GM18502 (cell line): ENCODE data around the gene RPTN.

ENCODE experiments used
- ATAC-seq: cut with Tn5 transposase; IDR thresholded peaks from one replicate; pipeline ENCODE4 v1.9.1; 2021; ENCODE audit warnings: mild to moderate bottlenecking; ENCODE audit not compliant: unreplicated experiment, poor library complexity

RPTN gene

GRCh38 chr1:152159144-152159543 is at the start of gene RPTN:
TSS of gene RPTN (minus strand) at chr1:152159228. CDS start at chr1:152157889, 1,339 bp downstream.
- ATAC-seq = no peak

- no peak for ATAC-seq
Measured at GRCh38 chr1:152198982-152199381, 40.0 kb upstream of the RPTN start.

- ATAC-seq = no peak
Measured at GRCh38 chr1:152197361-152197941, 38.4 kb upstream of the RPTN start.

GRCh38 chr1:152191711-152192110 is 32.7 kb upstream of the RPTN start:
- ATAC-seq = no peak

- no peak for ATAC-seq
Measured at GRCh38 chr1:152191260-152191659, 32.2 kb upstream of the RPTN start.

GRCh38 chr1:152190589-152190988 is 31.6 kb upstream of the RPTN start:
- no peak for ATAC-seq

DNA sequence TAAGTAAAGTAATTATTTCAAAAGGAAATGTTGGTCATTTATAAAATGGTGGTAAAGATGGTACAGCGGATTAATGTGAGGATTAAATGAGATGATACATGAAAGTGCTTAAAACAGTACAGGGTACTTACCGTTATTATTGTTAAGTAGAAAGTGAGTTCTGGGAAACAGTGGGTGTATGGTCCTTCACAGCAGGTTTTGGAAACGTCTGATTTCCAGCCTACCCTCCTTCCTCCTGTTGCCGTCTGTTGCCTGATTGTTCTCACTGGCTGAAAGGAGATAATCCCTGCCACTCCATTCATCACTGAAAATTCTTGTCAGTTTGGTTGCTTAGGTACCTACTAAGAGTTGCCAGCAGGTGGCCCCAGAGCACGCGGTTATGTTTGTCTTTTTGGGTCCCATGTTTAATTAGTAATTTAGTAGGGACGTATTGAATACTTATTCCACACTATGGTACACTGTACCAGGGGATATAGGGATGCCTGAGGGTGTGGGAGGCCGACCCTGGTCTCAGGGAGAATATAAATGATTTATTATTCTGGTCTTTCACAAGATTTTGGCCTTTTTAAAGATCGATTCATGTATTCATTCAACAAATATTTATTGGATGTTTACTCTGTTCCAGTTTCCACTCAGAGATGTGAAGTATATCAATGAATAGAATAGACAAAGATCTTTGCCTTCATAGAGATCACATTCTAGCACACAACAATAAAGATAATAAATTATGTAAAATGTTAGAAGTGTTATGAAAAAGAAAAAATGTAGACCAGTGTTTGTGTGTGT is 30.8 kb upstream of the RPTN start:
- ATAC-seq = no peak

DNA sequence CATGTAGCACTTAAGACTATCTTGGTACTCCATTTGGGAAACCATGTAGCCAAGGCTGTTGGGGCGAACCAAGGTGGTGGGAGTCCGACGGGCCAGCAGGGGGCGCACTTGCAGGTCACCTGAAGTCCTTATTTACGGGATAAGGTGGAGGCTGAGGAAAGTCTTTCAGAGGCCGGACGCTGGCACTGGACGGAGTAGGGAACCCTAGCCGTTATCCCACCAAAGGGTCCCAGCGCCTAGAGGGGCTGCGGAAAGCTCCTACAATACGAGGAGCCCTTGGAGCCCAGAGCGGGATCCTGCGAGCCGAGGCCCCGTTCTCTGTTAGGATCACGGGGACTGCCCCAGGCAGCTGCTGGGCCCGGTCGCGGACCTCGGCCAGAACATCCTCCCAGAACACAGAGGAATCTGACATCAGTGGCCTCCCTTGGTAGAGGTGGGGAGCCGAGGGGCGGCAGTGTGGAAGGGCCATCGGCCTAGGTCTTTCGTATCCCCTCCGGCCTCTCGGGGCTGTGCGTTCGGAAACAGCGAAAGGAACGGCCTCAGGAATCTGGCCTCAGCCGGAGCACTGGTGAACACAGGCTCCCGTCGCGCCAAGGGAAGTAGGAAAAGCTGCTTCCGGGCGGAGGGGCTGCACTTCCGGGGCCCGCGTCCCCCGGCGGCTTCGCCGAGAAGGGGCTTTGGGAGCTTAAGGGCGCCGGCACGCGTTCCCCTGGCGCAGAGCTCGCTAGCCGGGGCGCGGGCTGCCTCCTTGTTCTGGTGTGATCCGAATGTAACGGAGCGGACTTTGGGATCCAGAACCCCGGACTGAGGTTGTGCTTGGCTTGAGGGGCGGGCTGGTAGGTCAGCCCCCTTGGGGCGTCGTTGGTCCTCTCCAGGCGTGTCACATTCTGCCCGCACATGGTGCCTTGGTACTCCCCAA is 29.9 kb upstream of the RPTN start:
- no peak for ATAC-seq

- no peak for ATAC-seq
Measured at GRCh38 chr1:152186556-152187285, 27.7 kb upstream of the RPTN start.

DNA sequence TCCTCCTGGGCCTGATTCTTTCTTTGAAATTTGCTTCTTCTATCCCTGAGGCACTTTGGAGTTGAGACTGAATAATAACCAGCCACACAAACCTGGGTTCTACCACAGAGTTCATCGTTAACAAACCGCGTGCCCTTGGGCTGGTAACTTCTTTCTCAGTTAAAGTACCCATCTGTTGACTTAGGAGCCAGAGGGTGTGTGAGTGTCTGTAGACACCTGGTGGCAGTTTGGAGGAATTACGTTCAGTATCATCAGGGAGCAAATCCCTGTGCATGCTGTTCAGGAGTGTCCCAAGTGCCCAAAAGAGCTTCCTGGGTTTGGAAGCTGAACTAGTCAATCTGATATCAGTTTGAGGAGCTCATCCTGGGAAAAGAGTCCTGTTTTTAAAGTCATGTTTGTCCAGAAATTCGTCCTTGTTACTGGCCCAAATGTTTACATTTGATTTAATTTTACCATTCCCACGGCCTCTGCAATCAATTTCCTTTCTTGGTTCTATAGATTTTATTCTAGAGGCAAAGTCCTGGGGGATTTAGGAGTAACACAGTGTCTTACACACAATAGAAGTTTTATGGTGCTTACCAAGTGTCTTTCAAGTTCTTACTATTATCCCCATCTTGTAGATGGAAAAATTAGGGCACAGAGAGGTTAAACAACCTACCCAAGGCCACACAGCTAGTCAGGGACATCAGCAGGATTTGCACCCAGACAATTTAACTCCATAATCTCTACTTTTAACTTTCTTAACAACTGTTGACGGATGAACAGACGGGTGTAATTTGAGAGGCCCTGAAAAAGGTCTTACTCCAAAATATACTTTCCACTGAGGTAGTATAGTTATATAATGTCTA is 26.7 kb upstream of the RPTN start:
- no peak for ATAC-seq

DNA sequence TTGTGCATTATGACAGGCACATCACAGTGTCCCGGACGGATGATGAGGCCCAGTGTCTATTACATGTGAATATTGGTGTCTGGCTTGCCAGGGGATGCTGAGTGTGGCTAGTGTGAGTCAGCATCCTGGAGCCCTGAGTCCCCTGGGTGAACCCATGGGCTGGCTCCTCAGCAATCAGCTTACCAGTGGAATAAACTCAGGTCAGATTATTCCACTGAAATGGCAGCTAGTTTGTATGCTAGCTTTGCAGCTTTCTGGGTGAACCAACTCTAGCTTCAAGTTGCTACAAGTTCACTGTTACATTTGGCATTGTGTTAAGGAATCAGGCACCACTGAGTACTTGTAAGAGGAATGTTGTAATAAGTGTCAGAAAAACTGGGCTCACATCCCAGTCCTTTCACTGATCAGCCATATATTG is 23.9 kb upstream of the RPTN start:
- ATAC-seq = no peak

- no peak for ATAC-seq
Measured at GRCh38 chr1:152182431-152182830, 23.4 kb upstream of the RPTN start.

DNA sequence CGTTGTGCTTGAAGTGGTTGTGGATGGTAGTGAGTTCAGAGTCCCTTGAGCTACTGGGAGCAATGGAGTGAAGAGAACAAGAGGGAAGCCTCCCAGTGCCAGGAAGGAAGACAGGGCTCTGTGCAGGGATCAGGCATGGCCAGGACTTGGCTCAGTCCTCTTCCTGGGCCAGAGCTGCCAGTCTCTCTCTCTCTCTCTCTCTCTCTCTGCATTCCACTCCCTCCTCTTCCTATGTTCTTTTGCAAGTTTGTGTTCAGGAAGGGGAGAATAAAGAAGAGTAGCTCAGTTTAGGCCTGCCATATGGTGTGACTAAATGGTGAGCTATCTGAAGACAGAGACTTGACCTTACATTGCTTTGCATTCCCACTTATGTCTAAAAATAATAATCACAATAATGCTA is 20.5 kb upstream of the RPTN start:
- no peak for ATAC-seq

DNA sequence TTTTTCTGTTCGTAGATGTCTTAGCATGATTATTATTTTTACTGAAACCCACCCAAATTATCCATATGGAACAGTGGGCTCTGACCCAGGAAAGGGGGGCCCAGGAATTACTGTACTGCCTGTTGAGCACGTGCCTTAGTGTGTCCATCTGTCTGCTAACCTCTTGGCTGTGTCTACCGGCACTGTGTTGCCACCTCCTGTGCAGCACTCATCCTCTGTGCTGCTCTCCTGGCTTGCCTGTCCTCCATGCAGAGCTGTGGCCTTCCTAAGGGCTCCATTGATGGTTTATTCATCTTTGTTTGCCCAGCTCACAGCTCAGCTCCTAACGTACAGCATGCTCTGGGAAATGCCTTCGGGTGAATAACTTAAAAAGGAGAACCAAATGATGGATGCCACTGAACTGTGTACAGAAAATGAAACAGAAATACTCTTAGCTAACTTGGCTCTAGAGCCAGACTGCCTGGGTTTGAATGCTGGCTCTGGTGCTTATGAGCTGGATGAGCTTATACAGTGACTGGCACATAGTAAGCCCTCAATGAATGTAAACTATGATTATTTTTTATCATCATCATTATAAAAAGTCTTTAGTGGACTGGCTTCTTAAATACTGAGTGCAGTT is 11.4 kb upstream of the RPTN start:
- ATAC-seq = no peak

DNA sequence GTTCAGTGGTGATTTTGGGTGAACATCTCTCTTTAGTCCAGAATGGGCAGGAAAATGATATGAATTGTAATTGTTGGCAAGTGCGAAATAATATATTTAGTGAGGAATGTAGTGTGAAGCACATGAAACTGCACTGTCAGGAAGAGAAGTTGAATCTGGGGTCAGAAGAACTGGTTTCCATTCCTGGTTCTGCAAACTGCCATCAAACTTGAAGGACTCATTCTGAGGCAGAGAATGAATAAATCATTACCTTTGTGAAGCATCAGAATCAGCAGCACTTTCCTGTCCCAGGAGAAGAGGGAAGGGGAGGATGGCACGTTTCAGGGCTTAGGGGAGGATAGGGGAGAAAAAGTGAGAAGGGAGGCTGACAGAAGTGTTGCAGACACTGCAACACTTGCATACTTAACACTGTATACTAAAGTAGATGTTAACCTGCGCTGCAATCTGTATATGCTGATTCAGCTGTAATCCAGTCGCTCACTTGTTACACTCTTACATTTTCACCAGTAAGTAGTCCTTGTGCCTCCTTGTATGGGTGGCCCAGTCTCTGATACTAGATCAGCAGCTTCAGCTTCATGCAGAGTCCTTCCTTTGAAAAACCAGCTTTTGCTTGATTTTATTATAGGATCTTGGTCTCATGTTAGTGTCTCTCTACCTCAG is 10.5 kb upstream of the RPTN start:
- no peak for ATAC-seq

GRCh38 chr1:152168535-152168868 is 9.5 kb upstream of the RPTN start:
- ATAC-seq = no peak

DNA sequence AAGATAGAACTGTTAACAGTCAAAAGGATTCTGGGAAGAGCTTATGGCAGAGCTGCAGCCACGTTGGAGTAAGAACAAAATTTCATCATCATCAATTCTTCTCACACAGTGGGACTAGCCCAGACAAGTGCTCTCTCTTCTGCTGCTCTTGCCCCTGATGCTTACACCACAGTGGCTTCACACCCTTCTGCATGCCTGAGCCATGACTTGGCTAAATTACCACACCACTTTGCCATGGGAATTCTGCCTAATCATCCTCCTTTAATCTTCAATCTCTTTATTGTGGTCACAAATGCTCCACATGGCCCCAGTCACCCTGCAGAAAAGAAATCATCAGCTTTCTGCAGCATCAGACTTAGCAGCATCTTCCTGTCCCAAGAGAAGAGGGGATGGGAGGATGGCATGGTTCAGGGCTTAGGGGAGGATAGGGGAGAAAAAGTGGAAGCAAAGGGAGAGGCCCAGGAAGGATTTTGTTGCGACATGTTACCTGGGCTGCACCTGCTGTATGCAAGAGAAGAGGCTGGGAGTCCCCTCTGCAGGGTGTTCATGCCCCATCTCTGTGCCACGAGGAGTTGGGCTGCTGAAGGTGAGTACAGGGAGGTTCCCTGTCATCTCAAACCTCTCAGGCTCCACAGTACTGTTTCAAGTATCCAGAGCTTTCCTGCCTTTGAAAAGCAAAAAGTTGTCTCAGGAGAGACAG is 9.0 kb upstream of the RPTN start:
- ATAC-seq = no peak

DNA sequence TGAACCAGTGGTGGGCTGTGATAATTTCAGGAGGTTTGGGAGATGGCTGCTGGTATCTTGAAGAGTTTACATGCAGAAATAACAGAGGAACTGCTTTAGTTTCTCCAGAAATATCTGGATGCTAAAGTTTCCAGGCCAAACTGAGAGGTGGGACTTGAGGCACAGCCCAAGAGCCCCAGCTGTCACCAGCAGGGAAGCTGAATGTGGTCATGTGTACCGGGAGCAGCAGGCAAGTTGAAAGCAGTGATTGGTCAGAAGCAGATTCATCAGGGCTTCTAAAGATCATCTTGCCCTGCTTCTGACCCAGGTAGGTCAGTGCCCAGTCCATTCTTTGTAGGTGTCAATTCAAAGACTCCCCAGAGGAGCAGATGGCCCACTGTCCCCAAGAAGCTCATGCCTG is 7.9 kb upstream of the RPTN start:
- ATAC-seq = no peak
